Gastrocnemius medialis (tissue), 4 donors: ENCODE data around the gene RHOF.
A peak's percentile ranks its signal among the peaks of the same experiment; 100 is the strongest.

Experiments
- CTCF ChIP-seq, 5 experiments: fragments of 450-650 bp in 3 of 5; fragments of 200-600 bp in 2 of 5; sonication (generic) in 2 of 5; IDR thresholded peaks in 4 of 5; conservative IDR thresholded peaks in 1 of 5; 1 replicate in 4 of 5; 2 replicates in 1 of 5; pipeline ENCODE4 v1.5.1; 2016 to 2019; ENCODE audit warnings: antibody characterized with exemption in 5 of 5, mild to moderate bottlenecking in 3 of 5, moderate library complexity in 3 of 5
- POLR2A ChIP-seq, 2 donors: fragments of 450-650 bp; IDR thresholded peaks; one replicate each; pipeline ENCODE4 v1.6.1; 2017; ENCODE audit warnings: antibody characterized with exemption in 2 of 2, mild to moderate bottlenecking in 2 of 2, moderate library complexity in 2 of 2

DNA sequence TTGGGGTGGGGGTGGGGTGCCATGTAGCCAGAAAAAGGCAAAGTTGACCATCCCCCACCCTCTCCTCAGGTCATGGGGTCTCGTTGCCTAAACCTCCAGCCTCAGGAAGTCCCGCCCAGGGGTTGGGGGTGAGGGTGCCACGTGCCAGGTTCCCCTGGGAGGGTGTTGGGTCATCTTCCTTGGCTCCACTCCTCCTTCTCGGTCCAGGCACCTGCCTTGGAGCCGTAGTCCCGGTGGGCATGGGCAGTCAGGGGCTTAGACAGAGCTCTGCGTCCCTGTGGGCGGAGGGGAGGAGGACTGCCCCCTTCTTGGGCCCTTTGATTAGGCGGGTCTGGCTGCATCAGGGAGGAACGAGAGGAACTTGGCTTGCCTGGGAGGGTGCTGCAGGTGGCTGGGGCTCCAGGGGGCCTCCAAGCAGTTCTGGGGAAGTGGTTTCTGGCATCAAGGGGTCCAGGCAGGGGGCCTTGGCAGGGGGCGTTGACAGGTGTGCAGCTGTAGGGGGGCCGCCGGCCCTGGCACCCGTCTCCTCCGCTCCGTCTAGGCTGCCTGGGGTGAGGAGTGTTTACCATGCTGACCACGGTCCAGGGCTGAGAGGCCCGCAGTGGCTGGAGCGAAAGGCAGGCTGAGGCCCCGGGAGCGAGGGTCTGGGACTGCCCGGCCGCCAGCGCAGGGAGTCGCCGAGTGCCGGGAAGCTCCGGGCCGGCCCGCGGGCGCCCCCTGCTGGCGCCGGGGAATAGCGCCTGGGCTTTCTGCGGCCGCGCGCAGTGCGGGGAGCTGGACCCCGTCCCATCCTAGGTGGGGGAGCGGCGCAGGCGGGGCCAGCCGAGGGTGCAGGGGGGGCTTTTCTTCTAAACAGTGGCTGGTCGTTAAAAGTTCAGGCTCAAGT is 18.2 kb upstream of the RHOF start:
- TF ChIP-seq CTCF (IDR thresholded peaks at IDR 0.05 in 4 of 5, conservative IDR thresholded peaks at IDR 0.05 in 1 of 5) (peak; percentile 87 to 100 (median 100)), POLR2A (IDR thresholded peaks at IDR 0.05) (no peak)
